MM.1S (cell line): ENCODE measurements around the gene THADA.

Source experiments
- CTCF ChIP-seq: fragments of 300-600 bp; sonication (generic); IDR thresholded peaks from 2 replicates; pipeline ENCODE4 v1.5.1; 2016; ENCODE audit warnings: antibody characterized with exemption, low read length, mixed read lengths
- EZH2 ChIP-seq: fragments of 300-600 bp; sonication (generic); optimal IDR thresholded peaks from 2 replicates; pipeline ENCODE3; 2017; ENCODE audit warnings: low read depth, mild to moderate bottlenecking, antibody characterized with exemption, low read length, mixed read lengths

DNA sequence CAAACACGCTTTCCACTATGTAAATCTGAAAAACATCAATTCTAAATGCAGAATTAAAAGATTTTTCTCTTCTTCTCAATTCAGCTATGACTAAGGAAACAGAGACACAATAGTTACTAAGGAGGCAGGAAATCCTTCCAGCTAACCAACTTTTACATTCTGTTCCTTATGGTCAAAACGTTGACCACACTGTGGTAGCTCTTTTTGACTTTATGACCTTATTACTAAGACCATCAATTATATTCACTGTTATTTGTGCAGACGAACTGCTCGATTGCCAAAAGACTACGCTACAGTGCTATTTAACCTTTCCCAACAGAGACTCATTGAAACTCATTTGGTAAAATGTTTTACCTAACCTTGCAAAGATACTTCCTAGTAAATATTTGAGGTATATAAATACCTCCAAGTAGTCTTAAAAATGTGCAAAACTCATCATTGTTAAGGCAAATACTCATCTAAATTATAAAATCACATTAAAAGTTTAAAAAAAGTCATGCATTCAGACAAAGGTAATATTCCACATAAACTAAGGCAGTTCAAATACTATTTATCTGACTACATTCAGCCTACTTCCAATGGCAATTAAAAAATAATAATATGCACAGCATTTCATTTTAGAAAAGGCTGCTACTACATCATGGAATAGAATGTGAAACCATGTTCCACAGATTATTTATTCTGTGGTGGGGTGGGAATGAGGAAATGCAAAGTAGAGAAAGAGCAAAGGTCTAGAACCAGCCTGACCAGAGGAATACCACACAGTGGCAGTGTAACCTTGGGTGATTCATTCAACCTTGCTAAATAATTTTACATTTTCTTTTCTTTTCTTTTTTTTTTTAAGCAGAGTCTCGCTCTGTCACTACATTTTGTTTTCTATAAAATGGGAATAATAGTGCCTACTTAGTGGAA lies 139.9 kb downstream of the THADA start:
- TF ChIP-seq CTCF, result no peak
- no peak for TF ChIP-seq EZH2
